ENCODE data around the gene ETNK2. TPM values are rescaled to one million over a fixed set of nuclear protein-coding genes. Genes with fewer than 3 reads are reported as not detected.

ETNK2 gene
- polyA plus RNA-seq, 3 donors = not detected

- Mint-ChIP-seq H3K36me3 (no peaks in the 10 kb centered on the region), H3K4me3 (no peak overlapping the region), H3K4me1 (no peaks in the 10 kb centered on the region), H3K27me3 (ENCODE audit: low read depth in 3 of 3) (peaks cover 6 to 13% (median 10%) of the 10 kb centered on the region in 3 donors), H3K9me3 (no peaks in the 10 kb centered on the region), H3K27ac (no peak overlapping the region)
- no peak for TF ChIP-seq CTCF (IDR thresholded peaks at IDR 0.05)
- H3K36me3 ChIP-seq (replicated peaks in 1 of 2; ENCODE audit: control insufficient read depth in 1 of 2, insufficient read depth in 2 of 2, low read length in 2 of 2) = no peaks in the 10 kb centered on the region
- H2AFZ ChIP-seq (ENCODE audit: insufficient read depth, low read depth, low read length, poor library complexity, severe bottlenecking) = no peak overlapping the region
- H4K20me1 ChIP-seq (ENCODE audit: insufficient read depth, low read length) = no peaks in the 10 kb centered on the region
- no peaks in the 10 kb centered on the region for H3K4me1 ChIP-seq (ENCODE audit: control insufficient read depth in 1 of 2, insufficient read depth in 2 of 2, low read length in 2 of 2)
- no peak overlapping the region for H3K4me2 ChIP-seq (replicated peaks; ENCODE audit: extremely low read depth, low read length, poor library complexity, severe bottlenecking)
- no peak for DNase-seq
- no peak overlapping the region for H3K9ac ChIP-seq (ENCODE audit: insufficient read depth, low read length, poor library complexity, severe bottlenecking)
- WGBS (ENCODE audit: insufficient coverage) = 90% methylated on average over 1 of the region's 6 CpGs
- H3K27me3 ChIP-seq (ENCODE audit: control insufficient read depth in 2 of 2, insufficient read depth in 2 of 2, low read length in 2 of 2) = no peaks in the 10 kb centered on the region
- no peak overlapping the region for H3K4me3 ChIP-seq (replicated peaks in 1 of 3; ENCODE audit: low read depth in 2 of 3, low read length in 3 of 3)
- H3K79me2 ChIP-seq (ENCODE audit: insufficient read depth, low read length) = no peaks in the 10 kb centered on the region
- H3K9me3 ChIP-seq (replicated peaks in 1 of 2; ENCODE audit: control insufficient read depth in 1 of 2, insufficient read depth in 1 of 2, low read length in 2 of 2) = no peaks in the 10 kb centered on the region
- intact Hi-C loops (cut with micrococcal nuclease) = no loop called here
- H3K27ac ChIP-seq (ENCODE audit: low read depth in 1 of 2, low read length in 2 of 2) = no peak overlapping the region
Observed at GRCh38 chr1:204139952-204140351, 11.9 kb downstream of the ETNK2 start.

- Mint-ChIP-seq H3K27ac (no peak overlapping the region), H3K4me1 (no peaks in the 10 kb centered on the region)
- intact Hi-C loops (cut with micrococcal nuclease) = no loop called here
Observed at GRCh38 chr1:204139088-204139487, 12.8 kb downstream of the ETNK2 start.

More at GRCh38 chr1:204139088-204139487, 12.8 kb downstream of the ETNK2 start:
- Histone ChIP-seq H3K9me3 (replicated peaks in 1 of 2; ENCODE audit: control insufficient read depth in 1 of 2, insufficient read depth in 1 of 2, low read length in 2 of 2) (no peaks in the 10 kb centered on the region), H3K27me3 (ENCODE audit: control insufficient read depth in 2 of 2, insufficient read depth in 2 of 2, low read length in 2 of 2) (no peaks in the 10 kb centered on the region), H3K9ac (ENCODE audit: insufficient read depth, low read length, poor library complexity, severe bottlenecking) (no peak overlapping the region), H3K4me3 (replicated peaks in 1 of 3; ENCODE audit: low read depth in 2 of 3, low read length in 3 of 3) (no peak overlapping the region), H3K4me2 (replicated peaks; ENCODE audit: extremely low read depth, low read length, poor library complexity, severe bottlenecking) (no peak overlapping the region), H2AFZ (ENCODE audit: insufficient read depth, low read depth, low read length, poor library complexity, severe bottlenecking) (no peak overlapping the region), H3K27ac (ENCODE audit: low read depth in 1 of 2, low read length in 2 of 2) (no peak overlapping the region), H3K36me3 (replicated peaks in 1 of 2; ENCODE audit: control insufficient read depth in 1 of 2, insufficient read depth in 2 of 2, low read length in 2 of 2) (no peaks in the 10 kb centered on the region), H3K79me2 (ENCODE audit: insufficient read depth, low read length) (no peaks in the 10 kb centered on the region), H4K20me1 (ENCODE audit: insufficient read depth, low read length) (no peaks in the 10 kb centered on the region), H3K4me1 (ENCODE audit: control insufficient read depth in 1 of 2, insufficient read depth in 2 of 2, low read length in 2 of 2) (no peaks in the 10 kb centered on the region)
- TF ChIP-seq CTCF (IDR thresholded peaks at IDR 0.05) = no peak
- no peaks in the 10 kb centered on the region for H3K36me3 Mint-ChIP-seq
- H3K9me3 Mint-ChIP-seq = no peaks in the 10 kb centered on the region
- WGBS (ENCODE audit: insufficient coverage) = 93% methylated on average over 2 of the region's 2 CpGs
- H3K4me3 Mint-ChIP-seq = no peak overlapping the region
- DNase-seq = no peak
- peaks cover 6 to 13% (median 10%) of the 10 kb centered on the region in 3 donors for H3K27me3 Mint-ChIP-seq (ENCODE audit: low read depth in 3 of 3)
